Stimulated activated CD4-positive, alpha-beta T cell treated with anti-CD3 and anti-CD28 coated beads, Interleukin-4, amount 100 ng/mL, for 4 hours (primary cell): ENCODE measurements around the gene LDHAL6B.

ENCODE experiments used
- DNase-seq, 2 experiments: peaks; one replicate each; pipeline ENCODE4 v3.0.0-alpha.2; 2020

LDHAL6B gene

DNA sequence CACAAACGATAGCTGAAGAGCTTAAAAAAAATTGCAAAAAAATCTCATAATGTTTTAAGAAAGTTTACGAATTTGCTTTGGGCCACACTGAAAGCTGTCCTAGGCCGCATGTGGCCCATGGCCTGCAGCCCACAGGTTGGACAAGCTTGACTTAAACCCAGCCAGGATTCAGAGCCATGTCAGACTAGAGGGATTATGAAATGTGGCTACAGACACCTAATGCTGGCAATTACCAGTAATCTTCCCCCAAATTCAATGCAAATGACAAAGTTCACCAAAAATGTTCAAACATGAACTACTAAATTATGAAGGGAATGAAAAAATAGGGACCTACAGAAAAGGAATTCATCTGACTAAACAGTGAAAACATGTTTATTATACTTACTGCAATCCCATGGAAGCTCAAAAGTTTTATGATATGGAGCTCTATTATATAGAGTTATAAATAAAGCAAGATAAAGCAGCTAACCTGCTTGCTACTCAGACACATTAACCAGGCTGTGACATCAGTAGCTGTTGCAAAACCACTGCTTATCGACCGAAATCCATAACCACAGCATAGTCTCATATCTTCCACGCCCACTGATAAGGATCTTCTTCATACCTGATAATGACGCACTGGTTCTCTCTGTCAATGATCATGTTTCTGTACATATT lies 49.2 kb downstream of the LDHAL6B start:
- no peak for DNase-seq

DNA sequence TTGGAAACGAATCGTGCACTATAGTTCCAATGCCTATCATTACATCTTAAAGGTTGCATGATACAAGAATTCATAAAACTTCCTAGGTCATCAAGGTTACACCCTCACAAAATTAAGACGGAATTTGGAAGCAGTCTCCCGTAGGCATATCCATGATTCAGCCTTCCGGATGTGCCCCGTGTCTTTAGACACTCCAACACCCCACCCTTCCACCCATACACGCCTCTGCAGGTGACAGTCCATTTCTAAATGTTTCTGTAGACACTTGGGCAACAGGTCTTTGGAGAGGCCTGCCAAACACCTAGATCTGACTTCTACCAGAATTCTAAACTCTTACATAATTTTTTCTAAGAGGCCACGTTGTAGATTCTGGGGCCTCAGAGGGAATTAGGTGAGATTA lies 49.8 kb downstream of the LDHAL6B start:
- DNase-seq, result no peak

DNA sequence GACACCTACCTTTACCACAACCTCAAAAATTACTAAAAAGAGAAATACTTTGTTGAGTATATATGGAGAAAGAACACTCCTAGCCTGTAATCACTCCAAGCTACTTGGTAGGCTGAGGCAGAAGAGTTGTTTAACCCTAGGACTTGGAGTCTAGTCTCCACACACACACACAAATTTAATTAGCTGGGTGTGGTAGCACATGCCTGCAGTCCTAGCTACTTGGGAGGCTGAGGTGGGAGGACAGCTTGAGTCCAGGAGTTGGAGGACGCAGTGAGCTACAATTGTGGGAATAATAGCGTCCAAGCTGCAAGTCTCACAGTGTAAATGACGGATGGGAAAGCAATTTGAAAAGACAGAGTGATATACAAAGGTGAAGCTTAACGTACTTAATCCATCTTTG lies 50.5 kb downstream of the LDHAL6B start:
- DNase-seq, result no peak
